ENCODE data around the gene GLI1. TPM values are rescaled to one million over a fixed set of nuclear protein-coding genes. Genes with fewer than 3 reads are reported as not detected.

The GLI1 gene
- total RNA-seq, 1 experiment from 2014 or later, result 25.8 TPM

GRCh38 chr12:57470286-57470969 is 10.8 kb downstream of the GLI1 start:
- no peak overlapping the region for H4K8ac ChIP-seq (replicated peaks; ENCODE audit: insufficient read length, low read depth, low read length)
- no peak overlapping the region for H2BK5ac ChIP-seq (ENCODE audit: insufficient read length, low read length)
- TF ChIP-seq, protein P1, sequence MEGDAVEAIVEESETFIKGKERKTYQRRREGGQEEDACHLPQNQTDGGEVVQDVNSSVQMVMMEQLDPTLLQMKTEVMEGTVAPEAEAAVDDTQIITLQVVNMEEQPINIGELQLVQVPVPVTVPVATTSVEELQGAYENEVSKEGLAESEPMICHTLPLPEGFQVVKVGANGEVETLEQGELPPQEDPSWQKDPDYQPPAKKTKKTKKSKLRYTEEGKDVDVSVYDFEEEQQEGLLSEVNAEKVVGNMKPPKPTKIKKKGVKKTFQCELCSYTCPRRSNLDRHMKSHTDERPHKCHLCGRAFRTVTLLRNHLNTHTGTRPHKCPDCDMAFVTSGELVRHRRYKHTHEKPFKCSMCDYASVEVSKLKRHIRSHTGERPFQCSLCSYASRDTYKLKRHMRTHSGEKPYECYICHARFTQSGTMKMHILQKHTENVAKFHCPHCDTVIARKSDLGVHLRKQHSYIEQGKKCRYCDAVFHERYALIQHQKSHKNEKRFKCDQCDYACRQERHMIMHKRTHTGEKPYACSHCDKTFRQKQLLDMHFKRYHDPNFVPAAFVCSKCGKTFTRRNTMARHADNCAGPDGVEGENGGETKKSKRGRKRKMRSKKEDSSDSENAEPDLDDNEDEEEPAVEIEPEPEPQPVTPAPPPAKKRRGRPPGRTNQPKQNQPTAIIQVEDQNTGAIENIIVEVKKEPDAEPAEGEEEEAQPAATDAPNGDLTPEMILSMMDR (conservative IDR thresholded peaks at IDR 0.05), result no peak
- no peaks in the 10 kb centered on the region for H3K79me1 ChIP-seq (ENCODE audit: insufficient read depth, low read depth, low read length, poor library complexity, severe bottlenecking)
- H3K27me3 ChIP-seq (ENCODE audit: insufficient read depth, low read length), result peaks cover 22% of the 10 kb centered on the region
- Mint-ChIP-seq H3K4me3 (no peak overlapping the region), H3K27ac (no peak overlapping the region), H3K27me3 (ENCODE audit: low read depth) (peaks cover 56% of the 10 kb centered on the region), H3K4me1 (peaks cover 0 to 4% of the 10 kb centered on the region in 2 experiments), H3K36me3 (ENCODE audit: insufficient read depth in 1 of 3, low read depth in 3 of 3) (peaks cover 0 to 22% (median 11%) of the 10 kb centered on the region in 3 experiments; a peak in 6 of 7 replicates), H3K9me3 (no peaks in the 10 kb centered on the region)
- H2BK15ac ChIP-seq (ENCODE audit: low read depth, low read length), result no peak overlapping the region
- no peak overlapping the region for H3T11ph ChIP-seq (ENCODE audit: low read length)
- no peak overlapping the region for H3K18ac ChIP-seq (ENCODE audit: insufficient read length, low read depth, low read length)
- no peak overlapping the region for H3K4me2 ChIP-seq (ENCODE audit: insufficient read depth, insufficient read length, low read length)
- H4K20me1 ChIP-seq (ENCODE audit: control insufficient read depth, insufficient read depth, insufficient read length), result no peaks in the 10 kb centered on the region
- H2BK120ac ChIP-seq (ENCODE audit: low read depth, low read length, poor library complexity, severe bottlenecking), result no peak overlapping the region
- no peak overlapping the region for H3K56ac ChIP-seq (ENCODE audit: insufficient read length, low read depth, low read length)
- no peak overlapping the region for H3K23ac ChIP-seq (ENCODE audit: insufficient read length, low read depth, low read length)
- no peak overlapping the region for H4K91ac ChIP-seq (ENCODE audit: insufficient read length, low read depth, low read length)
- WGBS (ENCODE audit: extremely low coverage, insufficient read length, low lambda C conversion rate), result no CpG with 5 or more reads among the region's 14 CpGs
- H2AFZ ChIP-seq (ENCODE audit: low read length), result no peak overlapping the region
- no peaks in the 10 kb centered on the region for H3K4me1 ChIP-seq (ENCODE audit: insufficient read depth, low read length)
- H2BK20ac ChIP-seq (ENCODE audit: low read depth, low read length, poor library complexity, severe bottlenecking), result no peak overlapping the region
- H3K14ac ChIP-seq (ENCODE audit: insufficient read depth, low read length), result no peak overlapping the region
- no peak overlapping the region for H3K4ac ChIP-seq (ENCODE audit: low read depth, low read length)
- H3K79me2 ChIP-seq (ENCODE audit: insufficient read depth, low read length), result no peaks in the 10 kb centered on the region
- no peaks in the 10 kb centered on the region for H3K9me3 ChIP-seq (ENCODE audit: control insufficient read depth, low read depth, low read length)
- no peak overlapping the region for H2BK12ac ChIP-seq (ENCODE audit: insufficient read length, low read depth, low read length)
- no peak overlapping the region for H3K9ac ChIP-seq (ENCODE audit: extremely low read depth, insufficient read length, low read length)
- H4K5ac ChIP-seq (ENCODE audit: insufficient read length, low read depth, low read length), result no peak overlapping the region
- peaks cover 4% of the 10 kb centered on the region for H3K23me2 ChIP-seq (ENCODE audit: insufficient read length, low read depth, low read length, poor library complexity, severe bottlenecking)
- no peak for DNase-seq
- H2AK5ac ChIP-seq (ENCODE audit: insufficient read length, low read length), result no peak overlapping the region
- H3K27ac ChIP-seq (ENCODE audit: insufficient read length, low read depth, low read length), result no peak overlapping the region

Data from H9 (cell line).